ENCODE results near the gene KLK2.

DNA sequence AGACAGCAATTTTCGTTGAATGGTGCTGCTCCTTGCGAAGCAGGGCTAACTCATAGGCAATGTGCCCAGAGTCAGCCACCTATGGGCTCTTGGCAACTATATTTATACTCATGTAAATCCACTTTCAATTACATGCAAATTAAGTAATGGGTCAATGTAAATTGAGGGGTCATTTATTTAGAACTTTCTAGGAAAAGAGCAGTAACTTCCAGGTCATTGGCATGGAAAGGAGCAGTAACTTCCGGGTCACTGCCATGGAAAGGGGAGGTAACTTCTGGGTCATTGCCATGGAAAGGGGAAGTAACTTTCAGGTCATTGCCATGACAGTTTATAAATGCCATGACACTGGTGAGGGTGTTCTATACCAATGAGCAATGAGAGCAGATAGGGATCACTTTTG lies 26.3 kb downstream of the KLK2 start:
- no peak for TF ChIP-seq POLR2A (IDR thresholded peaks at IDR 0.05; ENCODE audit: low read length)
- TF ChIP-seq GATA1 (IDR thresholded peaks at IDR 0.05; ENCODE audit: low read depth, low read length) = no peak
